Spinal cord (tissue), 10 donors: ENCODE data around the gene MYOM1. TPM values are rescaled to one million over a fixed set of nuclear protein-coding genes. Genes with fewer than 3 reads are reported as not detected.
A peak's percentile ranks its signal among the peaks of the same experiment; 100 is the strongest.

ENCODE experiments used
- DNase-seq, 6 donors: peaks; one replicate each; pipeline versions ENCODE4 v3.0.0 to v3.0.0-alpha.2; 2013 to 2015; ENCODE audit warnings: low spot score in 6 of 6, low read depth in 4 of 6
- H3K27ac ChIP-seq: one replicate; pipeline ENCODE4 v1.5.1; 2013; ENCODE audit warnings: low read depth, low read length, control low read depth
- H3K27me3 ChIP-seq: one replicate; pipeline ENCODE4 v1.6.1; 2013; ENCODE audit warnings: low read length; ENCODE audit not compliant: control insufficient read depth, insufficient read depth
- H3K36me3 ChIP-seq: one replicate; pipeline ENCODE4 v1.6.1; 2013; ENCODE audit warnings: low read length; ENCODE audit not compliant: control insufficient read depth, insufficient read depth
- H3K4me1 ChIP-seq: one replicate; pipeline ENCODE4 v1.6.1; 2013; ENCODE audit warnings: low read length; ENCODE audit not compliant: control insufficient read depth, insufficient read depth
- H3K4me3 ChIP-seq: one replicate; pipeline ENCODE4 v1.5.1; 2013; ENCODE audit warnings: low read depth, low read length, control low read depth
- H3K9me3 ChIP-seq: one replicate; pipeline ENCODE4 v1.6.1; 2013; ENCODE audit warnings: low read length; ENCODE audit not compliant: control insufficient read depth, insufficient read depth
- WGBS: methylation state at CpG from one replicate; pipeline ENCODE4 v1.1.5; 2013; ENCODE audit warnings: missing lambda C conversion rate; ENCODE audit not compliant: insufficient coverage; 5-methylcytosine and 5-hydroxymethylcytosine counted together
- polyA plus RNA-seq, 2 donors: library from polyadenylated mRNA; unstranded; fragments of 120-200 nt; gene quantifications; one replicate each; pipeline ENCODE4 v1.2.1, GENCODE V29; 2013; ENCODE audit not compliant: insufficient read length in 2 of 2
- total RNA-seq, 2 donors: library from RNA; depleted of rRNA in 1 of 2; stranded (reverse); fragments of 120-200 nt in 1 of 2; fragments of >200 nt in 1 of 2; gene quantifications; one replicate each; pipeline versions ENCODE4 v1.2.3 to v1.2.4, GENCODE V29; 2013 to 2014
- donor health status: healthy.

MYOM1 gene
- total and polyA plus RNA-seq, 4 donors = 9.2 to 15.4 (median 9.7) TPM

DNA sequence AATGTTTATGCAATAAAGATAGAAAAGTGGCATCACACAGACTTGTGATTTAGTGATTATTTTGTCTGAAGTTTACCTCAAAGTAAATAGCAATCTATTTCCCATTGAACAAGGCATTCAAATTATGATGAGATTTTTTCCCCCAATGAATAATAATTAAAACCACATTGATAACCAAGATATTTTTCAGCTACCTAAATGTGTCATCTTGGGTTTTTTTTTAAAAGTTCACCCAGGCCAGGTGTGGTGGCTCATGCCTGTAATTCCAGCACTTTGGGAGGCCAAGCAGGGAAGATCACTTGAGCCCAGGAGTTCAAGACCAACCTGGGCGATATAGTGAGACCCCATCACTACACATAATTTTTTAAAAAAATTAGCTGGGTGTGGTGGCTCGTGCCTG is 27.0 kb downstream of the MYOM1 start:
- H3K4me3 ChIP-seq = no peak overlapping the region
- peaks cover 3% of the 10 kb centered on the region for H3K36me3 ChIP-seq
- WGBS = no CpG with 5 or more reads among the region's 2 CpGs
- no peaks in the 10 kb centered on the region for H3K9me3 ChIP-seq
- no peaks in the 10 kb centered on the region for H3K4me1 ChIP-seq
- H3K27me3 ChIP-seq = no peaks in the 10 kb centered on the region
- H3K27ac ChIP-seq = no peak overlapping the region
- no peak for DNase-seq

DNA sequence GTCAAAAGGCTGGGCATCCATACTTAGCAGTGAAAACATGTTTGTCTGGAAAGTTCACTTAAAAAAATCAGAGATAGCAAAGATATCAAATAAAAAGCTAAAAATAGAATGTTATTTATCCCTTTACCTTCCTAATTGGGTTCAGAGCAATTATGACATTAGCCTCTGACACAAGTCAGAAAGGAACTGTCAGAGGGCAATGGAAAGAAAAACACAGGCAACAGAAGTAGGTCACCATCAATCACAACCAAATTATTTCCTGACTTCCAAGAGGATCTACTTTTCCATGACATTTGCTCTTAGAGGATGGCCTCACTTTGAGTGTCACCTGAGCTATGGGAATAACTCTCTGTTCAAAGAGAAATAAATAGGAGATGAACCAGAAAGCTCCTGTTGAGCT is 27.5 kb downstream of the MYOM1 start:
- DNase-seq = no peak
- Histone ChIP-seq H3K4me3 (no peak overlapping the region), H3K9me3 (no peaks in the 10 kb centered on the region), H3K36me3 (peaks cover 3% of the 10 kb centered on the region), H3K27me3 (no peaks in the 10 kb centered on the region), H3K27ac (no peak overlapping the region), H3K4me1 (no peaks in the 10 kb centered on the region)

DNA sequence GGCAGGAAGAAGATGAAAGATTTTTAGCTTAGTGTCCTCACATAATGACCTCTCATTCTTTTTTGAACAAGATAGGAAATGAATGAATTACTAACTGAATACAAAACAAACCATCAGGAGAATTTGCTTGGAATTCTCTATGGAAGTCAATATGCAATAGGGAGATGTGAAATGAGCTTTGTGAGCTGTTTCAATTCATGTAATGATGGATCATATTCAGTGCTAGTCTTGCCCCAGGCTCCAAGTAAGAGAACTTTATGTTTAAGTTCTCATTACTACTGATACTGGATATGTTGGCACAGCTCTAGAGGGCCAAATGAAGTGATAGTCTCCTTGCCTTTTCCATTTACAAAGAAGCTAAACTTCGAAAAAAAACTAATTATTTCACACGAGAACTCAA is 29.2 kb downstream of the MYOM1 start:
- peaks cover 3% of the 10 kb centered on the region for H3K36me3 ChIP-seq
- H3K4me3 ChIP-seq = no peak overlapping the region
- no CpG with 5 or more reads among the region's 2 CpGs for WGBS
- no peak for DNase-seq
- no peaks in the 10 kb centered on the region for H3K4me1 ChIP-seq
- H3K27me3 ChIP-seq = no peaks in the 10 kb centered on the region
- no peaks in the 10 kb centered on the region for H3K9me3 ChIP-seq
- no peak overlapping the region for H3K27ac ChIP-seq

DNA sequence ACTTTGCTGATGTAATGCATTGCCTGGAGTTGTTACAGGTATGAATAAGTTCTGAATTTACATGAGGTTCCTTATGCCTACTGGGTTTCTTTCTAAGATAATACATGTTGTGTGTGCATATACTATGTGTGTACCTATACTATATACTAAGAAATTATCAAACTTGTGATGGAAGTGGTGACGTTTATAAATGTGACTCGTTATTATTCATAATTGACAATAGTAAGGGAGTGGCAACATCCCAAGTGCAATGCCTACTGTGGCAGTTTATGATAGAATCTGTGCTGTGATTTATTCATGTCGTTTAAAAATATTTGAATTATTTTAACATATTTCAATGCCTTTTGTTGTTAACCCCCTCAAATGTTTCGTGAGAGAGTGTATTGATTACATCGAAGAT is 29.9 kb downstream of the MYOM1 start:
- WGBS = no CpG with 5 or more reads among the region's 5 CpGs
- H3K36me3 ChIP-seq = peaks cover 3% of the 10 kb centered on the region

DNA sequence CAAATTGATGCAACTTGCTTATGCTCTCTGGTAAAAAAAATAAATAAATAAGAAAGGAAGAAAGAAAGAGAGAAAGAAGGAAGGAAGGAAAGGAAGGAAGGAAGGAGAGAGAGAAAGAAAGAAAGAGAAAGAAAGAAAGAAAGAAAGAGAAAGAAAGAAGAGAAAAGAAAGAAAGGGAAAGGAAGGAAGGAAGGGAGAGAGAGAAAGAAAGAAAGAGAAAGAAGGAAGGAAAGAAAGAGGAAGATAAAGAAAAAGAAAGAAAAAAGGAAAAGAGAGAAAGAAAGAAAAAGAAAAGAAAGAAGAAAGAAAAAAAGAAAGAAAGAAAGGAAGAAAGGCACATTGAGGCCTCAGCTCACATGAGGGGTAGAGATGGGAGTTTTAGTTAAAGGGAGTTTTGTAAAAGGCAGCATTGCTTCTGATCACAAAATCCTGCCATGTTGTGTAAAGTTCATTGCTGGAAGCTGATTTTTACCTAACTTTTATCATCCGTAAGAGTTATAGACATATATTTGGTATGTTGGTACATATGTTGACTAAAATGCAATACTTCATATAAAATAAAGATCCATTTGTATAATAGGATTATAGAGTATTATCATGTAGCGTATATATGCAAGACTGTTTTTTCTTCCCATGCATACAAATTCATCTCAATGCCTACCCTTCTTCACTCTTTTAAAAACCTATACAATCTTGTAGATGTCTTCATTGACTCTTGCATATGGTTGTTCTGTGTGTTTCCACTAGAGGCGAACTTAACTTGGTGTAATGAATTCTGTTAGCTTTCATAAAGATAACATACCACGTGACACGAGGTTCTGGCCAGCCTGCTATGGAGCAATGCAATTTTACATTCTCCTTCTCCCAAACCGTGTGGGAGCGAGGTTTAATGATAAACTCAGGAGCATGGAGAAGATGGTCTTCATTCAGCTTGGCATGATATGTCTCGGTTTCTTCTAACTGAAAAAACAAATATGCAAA is 32.8 kb downstream of the MYOM1 start:
- DNase-seq = no peak
- H3K36me3 ChIP-seq = peaks cover 3% of the 10 kb centered on the region
- no peak overlapping the region for H3K4me3 ChIP-seq
- H3K4me1 ChIP-seq = no peaks in the 10 kb centered on the region
- no CpG with 5 or more reads among the region's 8 CpGs for WGBS
- H3K27ac ChIP-seq = no peak overlapping the region
- no peaks in the 10 kb centered on the region for H3K27me3 ChIP-seq
- H3K9me3 ChIP-seq = no peaks in the 10 kb centered on the region

More for the DNA sequence above, 29.9 kb downstream of the MYOM1 start:
- no peak for DNase-seq
- Histone ChIP-seq H3K9me3 (no peaks in the 10 kb centered on the region), H3K4me1 (no peaks in the 10 kb centered on the region), H3K27ac (no peak overlapping the region), H3K27me3 (no peaks in the 10 kb centered on the region), H3K4me3 (no peak overlapping the region)

DNA sequence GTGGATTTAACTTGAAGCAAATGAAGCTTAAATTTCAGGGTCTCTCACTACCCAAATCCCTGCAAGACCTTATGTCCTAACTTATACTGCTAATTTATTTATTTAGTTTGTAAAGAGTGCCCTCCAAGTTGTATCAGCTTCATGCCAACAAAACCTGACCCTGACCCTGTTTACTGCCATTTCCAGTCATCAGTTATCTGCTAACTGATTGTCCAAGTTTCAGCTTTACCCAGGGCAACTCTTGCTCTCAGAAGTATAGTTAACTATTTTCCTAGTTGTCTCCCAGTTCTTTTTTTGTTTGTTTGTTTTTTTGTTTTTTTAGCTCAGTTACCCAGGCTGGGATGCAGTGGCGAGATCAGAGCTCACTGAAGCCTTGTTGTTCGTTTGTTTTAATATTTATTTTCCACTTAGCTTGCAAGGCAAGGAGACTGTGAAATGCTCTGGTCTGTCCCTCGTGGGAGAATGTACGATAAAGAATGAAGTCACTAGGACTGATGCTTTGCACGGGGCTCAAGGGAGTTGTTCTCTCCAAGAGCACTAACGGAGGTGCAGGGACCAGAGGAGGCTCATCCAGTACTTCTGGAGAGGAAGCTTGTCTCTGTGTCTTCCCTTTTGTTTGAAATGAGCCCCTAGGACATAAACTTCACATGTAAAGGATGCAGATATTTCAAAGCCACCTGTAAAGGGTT is 35.3 kb downstream of the MYOM1 start:
- Histone ChIP-seq H3K36me3 (peaks cover 3% of the 10 kb centered on the region), H3K4me3 (no peak overlapping the region), H3K4me1 (no peaks in the 10 kb centered on the region), H3K27ac (no peak overlapping the region), H3K9me3 (no peaks in the 10 kb centered on the region), H3K27me3 (no peaks in the 10 kb centered on the region)
- 39% methylated on average over 5 of the region's 6 CpGs for WGBS
- no peak for DNase-seq

DNA sequence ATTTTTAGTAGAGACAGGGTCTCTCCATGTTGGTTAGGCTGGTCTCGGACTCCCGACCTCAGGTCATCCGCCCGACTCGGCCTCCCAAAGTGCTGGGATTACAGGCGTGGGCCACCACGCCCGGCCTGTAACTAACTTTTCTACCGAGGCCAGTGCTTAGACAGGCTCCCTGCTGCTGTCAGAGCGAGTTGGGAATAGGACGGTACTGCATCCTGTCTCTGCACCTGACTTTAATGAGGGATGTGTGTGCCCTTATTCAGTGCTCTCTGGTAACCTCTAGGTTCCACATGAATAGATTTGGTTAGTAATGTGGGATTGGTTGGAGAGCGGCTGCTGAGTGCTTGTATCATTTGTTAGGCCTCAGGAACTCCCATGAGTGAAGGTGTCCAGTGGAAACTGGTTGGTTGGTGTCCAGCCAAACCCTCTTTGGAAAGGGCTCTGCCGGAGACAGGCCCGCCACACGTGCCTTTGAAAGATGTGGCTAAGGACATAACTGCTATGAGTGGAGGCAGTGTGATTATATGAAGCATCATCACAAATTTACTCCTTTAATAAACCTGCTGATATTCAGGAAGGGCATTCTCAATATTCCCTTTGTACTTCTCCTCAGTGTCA is 36.6 kb downstream of the MYOM1 start:
- Histone ChIP-seq H3K27ac (no peak overlapping the region), H3K4me1 (no peaks in the 10 kb centered on the region), H3K9me3 (no peaks in the 10 kb centered on the region), H3K36me3 (peaks cover under 1% of the 10 kb centered on the region), H3K4me3 (no peak overlapping the region), H3K27me3 (no peaks in the 10 kb centered on the region)
- DNase-seq = no peak
- 96% methylated on average over 12 of the region's 15 CpGs for WGBS

DNA sequence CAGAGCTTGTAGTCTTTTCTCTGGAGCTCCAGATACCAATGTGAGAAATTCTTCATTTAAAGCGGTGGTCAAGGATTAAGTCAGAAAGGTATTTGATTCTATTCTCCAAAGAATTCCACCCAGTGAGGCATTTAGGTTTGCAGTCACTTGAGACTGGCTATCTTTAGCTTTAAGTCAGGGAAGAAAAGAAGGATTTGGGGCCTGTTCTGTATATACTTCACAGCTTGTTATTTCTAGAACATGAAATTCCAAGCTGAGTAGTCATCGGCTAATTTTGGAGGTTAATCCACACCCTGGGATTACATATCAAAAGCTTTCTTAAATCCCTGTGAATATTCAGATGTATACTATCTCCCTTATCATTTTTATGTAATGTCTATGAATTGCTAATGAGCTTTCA is 39.4 kb downstream of the MYOM1 start:
- no peaks in the 10 kb centered on the region for H3K36me3 ChIP-seq
- no peak for DNase-seq
- no peaks in the 10 kb centered on the region for H3K9me3 ChIP-seq
- H3K4me3 ChIP-seq = no peak overlapping the region
- H3K4me1 ChIP-seq = no peaks in the 10 kb centered on the region
- no peak overlapping the region for H3K27ac ChIP-seq
- no peaks in the 10 kb centered on the region for H3K27me3 ChIP-seq
- no CpG with 5 or more reads among the region's 2 CpGs for WGBS

DNA sequence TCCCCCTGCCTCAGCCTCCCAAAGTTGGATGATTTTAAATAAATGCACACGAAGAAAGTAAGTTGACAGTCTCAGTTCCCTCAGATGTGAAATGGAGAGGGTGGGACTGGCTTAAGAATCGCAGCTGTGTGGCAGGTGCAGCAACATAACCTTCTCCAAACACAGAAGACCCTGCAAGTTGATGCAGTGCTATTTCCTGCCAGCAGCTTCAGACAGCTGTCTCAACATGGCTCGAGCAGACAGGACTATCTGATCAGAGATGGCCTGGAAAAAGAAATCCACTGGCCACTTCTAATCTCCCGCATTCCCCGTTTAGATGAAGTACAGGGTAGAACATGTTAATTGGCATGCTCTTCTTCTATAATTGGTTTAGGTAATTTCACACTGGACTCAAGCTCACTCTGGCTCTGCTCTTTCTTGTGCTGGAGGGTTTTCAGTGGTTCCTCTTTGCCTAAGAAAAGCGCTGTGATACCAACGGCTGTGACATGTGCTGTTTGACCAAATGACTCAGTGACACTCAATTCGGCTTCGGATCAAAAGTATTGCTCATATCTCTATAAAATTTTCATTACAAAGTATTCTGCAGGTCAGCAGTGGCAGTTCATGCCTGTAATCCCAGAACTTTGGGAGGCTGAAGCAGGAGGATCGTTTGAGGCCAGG is 40.2 kb downstream of the MYOM1 start:
- Histone ChIP-seq H3K4me1 (no peaks in the 10 kb centered on the region), H3K4me3 (no peak overlapping the region), H3K9me3 (no peaks in the 10 kb centered on the region), H3K36me3 (no peaks in the 10 kb centered on the region), H3K27me3 (no peaks in the 10 kb centered on the region), H3K27ac (no peak overlapping the region)
- WGBS = 74% methylated on average over 3 of the region's 10 CpGs
- DNase-seq = peak in 1 of 6 donors; percentile 16
